H1 (cell line): ENCODE data around the gene CXCL1.

ENCODE experiments used
- CREB1 ChIP-seq: IDR thresholded peaks from 2 replicates; pipeline ENCODE4 v1.6.1; 2012; ENCODE audit warnings: inconsistent platforms
- CTCF ChIP-seq, 3 experiments: IDR thresholded peaks; 1 replicate in 2 of 3; 2 replicates in 1 of 3; pipeline versions ENCODE4 v1.5.1 to v1.6.1; 2011; ENCODE audit warnings: low read length in 3 of 3, mild to moderate bottlenecking in 3 of 3, inconsistent platforms in 2 of 3, low read depth in 1 of 3, moderate library complexity in 1 of 3; ENCODE audit not compliant: insufficient read depth in 1 of 3; ENCODE audit errors: control extremely low read depth in 1 of 3
- EP300 ChIP-seq, 2 experiments: IDR thresholded peaks; 1 replicate in 1 of 2; 2 replicates in 1 of 2; pipeline ENCODE4 v1.6.1; 2011 to 2012; ENCODE audit warnings: low read depth in 2 of 2, low read length in 2 of 2, mild to moderate bottlenecking in 2 of 2, borderline replicate concordance in 1 of 2, inconsistent platforms in 1 of 2, moderate library complexity in 1 of 2
- EZH2 ChIP-seq: fragments of 200-600 bp; sonication (generic); IDR thresholded peaks from 2 replicates; pipeline ENCODE4 v1.7.1; 2012; ENCODE audit warnings: low read depth, mild to moderate bottlenecking, moderate library complexity, low read length, inconsistent platforms; ENCODE audit not compliant: severe bottlenecking
- FOSL1 ChIP-seq: IDR thresholded peaks from 2 replicates; pipeline ENCODE4 v1.6.1; 2011; ENCODE audit warnings: mild to moderate bottlenecking, low read depth, low read length, moderate library complexity; ENCODE audit not compliant: insufficient read depth
- HDAC2 ChIP-seq, 2 experiments: fragments of 300-600 bp in 1 of 2; sonication (generic) in 1 of 2; IDR thresholded peaks; 2 replicates each; pipeline ENCODE4 v1.6.1; 2011 to 2012; ENCODE audit warnings: low read depth in 2 of 2, low read length in 2 of 2, mild to moderate bottlenecking in 2 of 2, moderate library complexity in 2 of 2, borderline replicate concordance in 1 of 2, inconsistent platforms in 1 of 2
- JUN ChIP-seq: IDR thresholded peaks from 2 replicates; pipeline ENCODE4 v1.6.1; 2011; ENCODE audit warnings: low read depth, mild to moderate bottlenecking, improper control_type of control experiment, low read length
- MAFK ChIP-seq: IDR thresholded peaks from 2 replicates; pipeline ENCODE4 v1.6.1; 2012; ENCODE audit warnings: low read depth, mild to moderate bottlenecking, improper control_type of control experiment, low read length
- POLR2A ChIP-seq, 2 experiments: IDR thresholded peaks; 1 replicate in 1 of 2; 2 replicates in 1 of 2; pipeline ENCODE4 v1.6.1; 2011; ENCODE audit warnings: low read depth in 2 of 2, low read length in 2 of 2, mild to moderate bottlenecking in 2 of 2; ENCODE audit errors: control extremely low read depth in 1 of 2
- POLR2AphosphoS5 ChIP-seq: IDR thresholded peaks from 2 replicates; pipeline ENCODE4 v1.6.1; 2011; ENCODE audit warnings: low read depth, low read length
- SIN3A ChIP-seq, 2 experiments: IDR thresholded peaks in 1 of 2; conservative IDR thresholded peaks in 1 of 2; 2 replicates each; pipeline ENCODE4 v1.6.1; 2011 to 2012; ENCODE audit warnings: low read length in 2 of 2, improper control_type of control experiment in 1 of 2, low read depth in 1 of 2, mild to moderate bottlenecking in 1 of 2
- TEAD4 ChIP-seq: IDR thresholded peaks from 2 replicates; pipeline ENCODE4 v1.6.1; 2012; ENCODE audit warnings: low read depth, low read length, inconsistent platforms, mixed read lengths
- TF ChIP-seq, protein P1 (sequence below): IDR thresholded peaks from 2 replicates; pipeline ENCODE4 v1.6.1; 2012; ENCODE audit warnings: low read length, inconsistent platforms

GRCh38 chr4:73872316-73873108, 3.3 kb downstream of the CXCL1 start:
- TF ChIP-seq HDAC2 (IDR thresholded peaks at IDR 0.05; ENCODE audit: borderline replicate concordance in 1 of 2, low read depth in 2 of 2, low read length in 2 of 2), result no peak
- TF ChIP-seq CREB1, result no peak
- no peak for TF ChIP-seq EP300 (IDR thresholded peaks at IDR 0.05; ENCODE audit: borderline replicate concordance in 1 of 2, low read depth in 2 of 2, low read length in 2 of 2)
- TF ChIP-seq CTCF (IDR thresholded peaks at IDR 0.05; ENCODE audit: control extremely low read depth in 1 of 3, insufficient read depth in 1 of 3, low read depth in 1 of 3, low read length in 3 of 3), result no peak
- TF ChIP-seq POLR2A (IDR thresholded peaks at IDR 0.05; ENCODE audit: control extremely low read depth in 1 of 2, low read depth in 2 of 2, low read length in 2 of 2), result no peak
- TF ChIP-seq JUN, result no peak
- no peak for TF ChIP-seq POLR2AphosphoS5
- TF ChIP-seq FOSL1, result no peak
- no peak for TF ChIP-seq EZH2
- no peak for TF ChIP-seq TEAD4
- TF ChIP-seq SIN3A (conservative IDR thresholded peaks at IDR 0.05 in 1 of 2, IDR thresholded peaks at IDR 0.05 in 1 of 2; ENCODE audit: low read depth in 1 of 2, low read length in 2 of 2), result no peak
- no peak for TF ChIP-seq MAFK
- TF ChIP-seq, protein P1, sequence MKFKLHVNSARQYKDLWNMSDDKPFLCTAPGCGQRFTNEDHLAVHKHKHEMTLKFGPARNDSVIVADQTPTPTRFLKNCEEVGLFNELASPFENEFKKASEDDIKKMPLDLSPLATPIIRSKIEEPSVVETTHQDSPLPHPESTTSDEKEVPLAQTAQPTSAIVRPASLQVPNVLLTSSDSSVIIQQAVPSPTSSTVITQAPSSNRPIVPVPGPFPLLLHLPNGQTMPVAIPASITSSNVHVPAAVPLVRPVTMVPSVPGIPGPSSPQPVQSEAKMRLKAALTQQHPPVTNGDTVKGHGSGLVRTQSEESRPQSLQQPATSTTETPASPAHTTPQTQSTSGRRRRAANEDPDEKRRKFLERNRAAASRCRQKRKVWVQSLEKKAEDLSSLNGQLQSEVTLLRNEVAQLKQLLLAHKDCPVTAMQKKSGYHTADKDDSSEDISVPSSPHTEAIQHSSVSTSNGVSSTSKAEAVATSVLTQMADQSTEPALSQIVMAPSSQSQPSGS, result no peak
